GM23248 (cell line): ENCODE measurements around the gene SPC25. TPM values are rescaled to one million over a fixed set of nuclear protein-coding genes. Genes with fewer than 3 reads are reported as not detected.

Experiments
- DNase-seq: peaks from one replicate; pipeline ENCODE4 v3.0.0-alpha.2; 2015
- H2AFZ ChIP-seq: fragments of 200-600 bp; sonication (generic); 2 replicates; pipeline ENCODE4 v1.6.1; 2016; ENCODE audit warnings: antibody characterized with exemption
- H3F3A ChIP-seq: fragments of 200-600 bp; sonication (generic); 2 replicates; pipeline ENCODE4 v1.6.1; 2016; ENCODE audit warnings: mild to moderate bottlenecking, antibody characterized with exemption, mixed run types; ENCODE audit not compliant: insufficient read depth
- H3K27ac ChIP-seq: fragments of 200-600 bp; sonication (generic); 2 replicates; pipeline ENCODE4 v1.5.1; 2016; ENCODE audit warnings: mild to moderate bottlenecking
- H3K27me3 ChIP-seq: fragments of 200-600 bp; sonication (generic); replicated peaks from 2 replicates; pipeline ENCODE4 v1.6.1; 2016; ENCODE audit warnings: mild to moderate bottlenecking; ENCODE audit not compliant: insufficient read depth
- H3K36me3 ChIP-seq: fragments of 200-600 bp; sonication (generic); 2 replicates; pipeline ENCODE4 v1.6.1; 2016; ENCODE audit warnings: low read depth, mild to moderate bottlenecking
- H3K4me1 ChIP-seq: fragments of 200-600 bp; sonication (generic); 2 replicates; pipeline ENCODE4 v1.6.1; 2016; ENCODE audit warnings: mild to moderate bottlenecking; ENCODE audit not compliant: insufficient read depth
- H3K4me2 ChIP-seq: fragments of 200-600 bp; sonication (generic); one replicate; pipeline ENCODE4 v1.6.1; 2016; ENCODE audit warnings: mild to moderate bottlenecking; ENCODE audit not compliant: unreplicated experiment
- H3K4me3 ChIP-seq: fragments of 200-600 bp; sonication (generic); 2 replicates; pipeline ENCODE4 v1.5.1; 2016; ENCODE audit warnings: mild to moderate bottlenecking
- H3K79me2 ChIP-seq: fragments of 200-600 bp; sonication (generic); 2 replicates; pipeline ENCODE4 v1.6.1; 2016; ENCODE audit warnings: mild to moderate bottlenecking; ENCODE audit not compliant: insufficient read depth
- H3K9ac ChIP-seq: fragments of 200-600 bp; sonication (generic); 2 replicates; pipeline ENCODE4 v1.6.1; 2016; ENCODE audit warnings: mild to moderate bottlenecking
- H3K9me2 ChIP-seq: fragments of 200-600 bp; sonication (generic); 2 replicates; pipeline ENCODE4 v1.6.1; 2016; ENCODE audit warnings: mixed run types, mild to moderate bottlenecking, moderate library complexity; ENCODE audit not compliant: insufficient read depth
- H3K9me3 ChIP-seq: fragments of 200-600 bp; sonication (generic); one replicate; pipeline ENCODE4 v1.6.1; 2017; ENCODE audit warnings: low read depth
- H4K20me1 ChIP-seq: fragments of 200-600 bp; sonication (generic); 2 replicates; pipeline ENCODE4 v1.6.0; 2016; ENCODE audit not compliant: insufficient read depth
- EZH2 ChIP-seq: fragments of 200-600 bp; sonication (generic); IDR thresholded peaks from 2 replicates; pipeline ENCODE4 v1.6.1; 2018; ENCODE audit warnings: antibody characterized with exemption, mild to moderate bottlenecking; ENCODE audit not compliant: insufficient read depth, poor library complexity, severe bottlenecking
- EZH2phosphoT487 ChIP-seq: fragments of 200-600 bp; sonication (generic); IDR thresholded peaks from 2 replicates; pipeline ENCODE4 v1.6.1; 2018; ENCODE audit warnings: antibody characterized with exemption, moderate library complexity, mild to moderate bottlenecking, low read depth; ENCODE audit not compliant: insufficient read depth
- WGBS, 2 experiments: methylation state at CpG; one replicate each; pipeline ENCODE4 v1.1.6; 2015 to 2017; ENCODE audit warnings: low lambda C conversion rate in 2 of 2, low coverage in 1 of 2; ENCODE audit errors: missing lambda C conversion rate in 2 of 2; 5-methylcytosine and 5-hydroxymethylcytosine counted together
- in situ Hi-C: fragments of 300-500 bp; cut with MboI; formaldehyde crosslinking; loops from 2 replicates; pipeline ENCODE4 v1.15.0; 2020
- polyA plus RNA-seq: library from polyadenylated mRNA; unstranded; fragments of >200 nt; fragmentation: Nextera tagmentation; extraction: Ambion mirVana; gene quantifications from 2 replicates; pipeline ENCODE4 v1.2.1, GENCODE V29; 2016
- total RNA-seq: library from RNA; depleted of rRNA; stranded (reverse); fragments of >200 nt; shearing (Covaris generic); gene quantifications from 2 replicates; pipeline ENCODE4 v1.2.3, GENCODE V29; 2014

Gene SPC25
- total and polyA plus RNA-seq, 2 experiments from 2014 or later: 3.7 to 11.8 TPM

GRCh38 chr2:168928113-168928831, 38.0 kb upstream of the SPC25 start:
- Histone ChIP-seq H3K27ac (no peak overlapping the region), H3K4me2 (no peak overlapping the region), H3F3A (no peaks in the 10 kb centered on the region), H3K36me3 (no peaks in the 10 kb centered on the region), H4K20me1 (no peaks in the 10 kb centered on the region), H3K27me3 (peaks cover 37% of the 10 kb centered on the region; the same call in 1 of the 2 replicates), H2AFZ (no peak overlapping the region), H3K9ac (no peak overlapping the region), H3K9me3 (no peaks in the 10 kb centered on the region), H3K79me2 (no peaks in the 10 kb centered on the region), H3K4me3 (no peak overlapping the region), H3K4me1 (no peaks in the 10 kb centered on the region), H3K9me2 (no peaks in the 10 kb centered on the region)
- in situ Hi-C loops: no loop called here
- DNase-seq: no peak
- WGBS, 2 experiments: 39 to 45% methylated on average over 3 of the region's 3 CpGs
- TF ChIP-seq EZH2phosphoT487 (no peak), EZH2 (no peak)

- Histone ChIP-seq H3K4me1 (no peaks in the 10 kb centered on the region), H3K27me3 (peaks cover 44% of the 10 kb centered on the region; the same call in 1 of the 2 replicates), H3K36me3 (no peaks in the 10 kb centered on the region), H3K9ac (no peak overlapping the region), H3K9me2 (no peaks in the 10 kb centered on the region), H3F3A (no peaks in the 10 kb centered on the region), H3K79me2 (no peaks in the 10 kb centered on the region), H3K27ac (no peak overlapping the region), H4K20me1 (no peaks in the 10 kb centered on the region), H2AFZ (no peak overlapping the region), H3K4me3 (no peak overlapping the region), H3K4me2 (no peak overlapping the region), H3K9me3 (no peaks in the 10 kb centered on the region)
- in situ Hi-C loops: no loop called here
- TF ChIP-seq EZH2phosphoT487 (no peak), EZH2 (no peak)
- DNase-seq: no peak
- 35 to 44% methylated on average over 3 of the region's 3 CpGs for WGBS, 2 experiments
These were observed 36.6 kb upstream of the SPC25 start for GRCh38 chr2:168926621-168927386.

- in situ Hi-C loops: loop anchor here (25.0 kb wide), 1 partner anchor 583 kb away; no protein-coding TSS in a partner anchor
These were observed 30.4 kb upstream of the SPC25 start for GRCh38 chr2:168920504-168921157.

GRCh38 chr2:168916331-168916675, 26.1 kb upstream of the SPC25 start:
- in situ Hi-C loops: loop anchor here (10.0 to 25.0 kb wide), 2 partner anchors 142 to 579 kb away; no protein-coding TSS in a partner anchor
- WGBS, 2 experiments: 50 to 54% methylated on average over 4 of the region's 4 CpGs
- H3K36me3 ChIP-seq: no peaks in the 10 kb centered on the region
- H4K20me1 ChIP-seq: no peaks in the 10 kb centered on the region
- H3K79me2 ChIP-seq: no peaks in the 10 kb centered on the region
- no peak for DNase-seq
- H3K9me3 ChIP-seq: no peaks in the 10 kb centered on the region
- peaks cover 55% of the 10 kb centered on the region for H3K27me3 ChIP-seq
- H3K9me2 ChIP-seq: no peaks in the 10 kb centered on the region
- H3K9ac ChIP-seq: no peak overlapping the region
- H3F3A ChIP-seq: no peaks in the 10 kb centered on the region
- H3K4me1 ChIP-seq: no peaks in the 10 kb centered on the region
- H3K4me2 ChIP-seq: no peak overlapping the region
- no peak overlapping the region for H3K4me3 ChIP-seq
- H3K27ac ChIP-seq: no peak overlapping the region
- no peak for TF ChIP-seq EZH2phosphoT487
- TF ChIP-seq EZH2: no peak
- H2AFZ ChIP-seq: no peak overlapping the region

More at GRCh38 chr2:168920504-168921157, 30.4 kb upstream of the SPC25 start:
- Histone ChIP-seq H4K20me1 (no peaks in the 10 kb centered on the region), H3K36me3 (no peaks in the 10 kb centered on the region), H3K9me3 (no peaks in the 10 kb centered on the region), H3K4me2 (no peak overlapping the region), H3K9me2 (no peaks in the 10 kb centered on the region), H3K79me2 (no peaks in the 10 kb centered on the region), H3K27me3 (peaks cover 30% of the 10 kb centered on the region; the same call in 1 of the 2 replicates), H3K4me3 (no peak overlapping the region), H3F3A (no peaks in the 10 kb centered on the region), H3K4me1 (no peaks in the 10 kb centered on the region), H3K27ac (no peak overlapping the region), H2AFZ (no peak overlapping the region), H3K9ac (no peak overlapping the region)
- TF ChIP-seq EZH2 (no peak), EZH2phosphoT487 (no peak)
- DNase-seq: peak; percentile 57
- WGBS, 2 experiments: 7 to 17% methylated on average over 4 of the region's 4 CpGs
